ENCODE data around the gene SPDYE11. TPM values are rescaled to one million over a fixed set of nuclear protein-coding genes. Genes with fewer than 3 reads are reported as not detected.

The SPDYE11 gene
- total and polyA plus RNA-seq, 4 experiments from 2014 or later = 0.10 TPM; not detected in 3

Other genes with a start within 250 kb of the SPDYE11 start
- gene TYW1B, start 229.7 kb downstream of the SPDYE11 start, total RNA-seq = 1 to 10 TPM; 7.7 to 8.4 TPM
- gene TYW1B, start 229.7 kb downstream of the SPDYE11 start, polyA plus RNA-seq = 1 to 10 TPM in 1 of 2 donors, under 1 TPM in 1; 0.30 to 2.3 TPM
- 10 to 100 TPM; 54.3 to 56.0 TPM for gene POM121, start 132.8 kb downstream of the SPDYE11 start, total RNA-seq
- 10 to 100 TPM in 1 of 2 donors, 1 to 10 TPM in 1; 2.8 to 18.3 TPM for gene POM121, start 132.8 kb downstream of the SPDYE11 start, polyA plus RNA-seq
- 1 to 10 TPM; 5.2 to 6.0 TPM for gene TRIM74, start 88.4 kb downstream of the SPDYE11 start, total RNA-seq
- gene TRIM74, start 88.4 kb downstream of the SPDYE11 start, polyA plus RNA-seq = under 1 TPM in 1 of 2 donors, not detected in 1; 0.34 TPM
- gene SPDYE8, start 28.1 kb downstream of the SPDYE11 start, total RNA-seq = not detected
- under 1 TPM in 1 of 2 donors, not detected in 1; 0.10 TPM for gene SPDYE8, start 28.1 kb downstream of the SPDYE11 start, polyA plus RNA-seq
- not detected for gene SPDYE9, start 28.1 kb upstream of the SPDYE11 start, total RNA-seq
- under 1 TPM in 1 of 2 donors, not detected in 1; 0.10 TPM for gene SPDYE9, start 28.1 kb upstream of the SPDYE11 start, polyA plus RNA-seq

Data from CD4-positive, alpha-beta memory T cell (primary cell).